Lower lobe of right lung (tissue), 2 donors: Measurements from ENCODE around the gene ZNF211. TPM values are rescaled to one million over a fixed set of nuclear protein-coding genes. Genes with fewer than 3 reads are reported as not detected.

Experiments
- ATAC-seq, 2 donors: fragments of 200-7000 bp; cut with Tn5 transposase; one replicate each; pipeline ENCODE4 v1.9.1; 2020 to 2022; ENCODE audit warnings: mild to moderate bottlenecking in 2 of 2, moderate library complexity in 2 of 2
- DNase-seq: peaks from one replicate; pipeline ENCODE4 v3.0.0-alpha.2; 2020
- H3K27ac ChIP-seq: fragments of 200-600 bp; one replicate; pipeline ENCODE4 v1.8.0; 2022
- H3K27me3 ChIP-seq: fragments of 200-600 bp; one replicate; pipeline ENCODE4 v1.8.0; 2022; ENCODE audit warnings: low read depth
- H3K36me3 ChIP-seq: fragments of 200-600 bp; one replicate; pipeline ENCODE4 v1.8.0; 2022; ENCODE audit warnings: mild to moderate bottlenecking
- H3K4me1 ChIP-seq: fragments of 200-600 bp; one replicate; pipeline ENCODE4 v1.8.0; 2022
- H3K4me3 ChIP-seq: fragments of 200-600 bp; one replicate; pipeline ENCODE4 v1.8.0; 2022; ENCODE audit warnings: mild to moderate bottlenecking
- H3K9me3 ChIP-seq: fragments of 200-600 bp; one replicate; pipeline ENCODE4 v1.8.0; 2022
- CTCF ChIP-seq: fragments of 200-600 bp; IDR thresholded peaks from one replicate; pipeline ENCODE4 v1.8.0; 2022; ENCODE audit warnings: antibody characterized with exemption, mild to moderate bottlenecking
- intact Hi-C: fragments of 100-400 bp; cut with DNase I; formaldehyde crosslinking; loops from one replicate; pipeline ENCODE4 v1.11.0; 2022
- total RNA-seq: library from RNA; stranded (reverse); fragmentation: NEBNext Ultra II Directional; extraction: Animal tissue kit (Norgen Biotek cat#: 25700); gene quantifications from one replicate; pipeline ENCODE4 v1.2.1, GENCODE V29; 2021
- donor health status: DM: no; HTN: yes; CAD: no; lungs with severe emphysema.

The ZNF211 gene
- total RNA-seq, 1 donor from 2014 or later, result 12.4 TPM

GRCh38 chr19:57620673-57621348, 12.2 kb upstream of the ZNF211 start:
- peaks cover 44% of the 10 kb centered on the region for H3K36me3 ChIP-seq
- no peaks in the 10 kb centered on the region for H3K27me3 ChIP-seq
- intact Hi-C loops, result no loop called here
- H3K4me3 ChIP-seq, result no peak overlapping the region
- DNase-seq, result no peak
- no peak overlapping the region for H3K27ac ChIP-seq
- TF ChIP-seq CTCF, result no peak
- peaks cover 100% of the 10 kb centered on the region for H3K9me3 ChIP-seq
- ATAC-seq, result no peak
- no peaks in the 10 kb centered on the region for H3K4me1 ChIP-seq

- TF ChIP-seq CTCF, result no peak
- intact Hi-C loops, result no loop called here
- Histone ChIP-seq H3K9me3 (peaks cover 100% of the 10 kb centered on the region), H3K27ac (no peak overlapping the region), H3K4me3 (no peak overlapping the region), H3K36me3 (peaks cover 33% of the 10 kb centered on the region), H3K27me3 (no peaks in the 10 kb centered on the region), H3K4me1 (no peaks in the 10 kb centered on the region)
- DNase-seq (no peak), ATAC-seq (no peak)
These were observed 9.9 kb upstream of the ZNF211 start for GRCh38 chr19:57623091-57623490.

GRCh38 chr19:57633832-57634131, 814 bp downstream of the ZNF211 start:
- intact Hi-C loops, result no loop called here
- no peak for DNase-seq

GRCh38 chr19:57637379-57637778, 4.4 kb downstream of the ZNF211 start:
- TF ChIP-seq CTCF, result no peak
- no peak overlapping the region for H3K27ac ChIP-seq
- DNase-seq (no peak), ATAC-seq (no peak)
- H3K4me1 ChIP-seq, result peaks cover 15% of the 10 kb centered on the region
- intact Hi-C loops, result no loop called here
- no peak overlapping the region for H3K4me3 ChIP-seq
- peaks cover 77% of the 10 kb centered on the region for H3K9me3 ChIP-seq
- H3K27me3 ChIP-seq, result no peaks in the 10 kb centered on the region
- peaks cover 61% of the 10 kb centered on the region for H3K36me3 ChIP-seq

More at GRCh38 chr19:57633832-57634131, 814 bp downstream of the ZNF211 start:
- peaks cover 41% of the 10 kb centered on the region for H3K9me3 ChIP-seq
- peak overlapping the region; percentile 95 for H3K4me3 ChIP-seq
- H3K36me3 ChIP-seq, result peaks cover 25% of the 10 kb centered on the region
- H3K27ac ChIP-seq, result peak overlapping the region; percentile 85
- no peaks in the 10 kb centered on the region for H3K27me3 ChIP-seq
- peaks cover 15% of the 10 kb centered on the region for H3K4me1 ChIP-seq
- TF ChIP-seq CTCF, result no peak
- peak; percentile 36 to 46 for ATAC-seq

- Histone ChIP-seq H3K9me3 (peaks cover 82% of the 10 kb centered on the region), H3K36me3 (peaks cover 42% of the 10 kb centered on the region), H3K27ac (no peak overlapping the region), H3K27me3 (no peaks in the 10 kb centered on the region), H3K4me1 (no peaks in the 10 kb centered on the region), H3K4me3 (no peak overlapping the region)
- TF ChIP-seq CTCF, result no peak
- no peak for ATAC-seq
- no peak for DNase-seq
- intact Hi-C loops, result no loop called here
These were observed 8.8 kb downstream of the ZNF211 start for GRCh38 chr19:57641715-57642234.
